Liver (tissue), 9 donors: ENCODE results near the gene KHK. TPM values are rescaled to one million over a fixed set of nuclear protein-coding genes. Genes with fewer than 3 reads are reported as not detected.

Experiments
- DNase-seq: peaks from one replicate; pipeline ENCODE4 v3.0.0-alpha.2; 2017; ENCODE audit warnings: low spot score
- H3K27ac ChIP-seq, 2 donors: one replicate each; pipeline ENCODE4 v1.7.0; 2013; ENCODE audit warnings: inconsistent platforms in 2 of 2, low read length in 2 of 2, control low read depth in 1 of 2, low read depth in 1 of 2, mild to moderate bottlenecking in 1 of 2
- H3K27me3 ChIP-seq, 4 donors: one replicate each; pipeline versions ENCODE4 v1.6.1 to v1.7.0; 2013; ENCODE audit warnings: low read length in 3 of 4, inconsistent platforms in 1 of 4, mild to moderate bottlenecking in 1 of 4, moderate library complexity in 1 of 4; ENCODE audit not compliant: control insufficient read depth in 4 of 4, insufficient read depth in 4 of 4
- H3K36me3 ChIP-seq, 4 donors: one replicate each; pipeline versions ENCODE4 v1.6.1 to v1.7.0; 2013; ENCODE audit warnings: low read length in 3 of 4, mild to moderate bottlenecking in 3 of 4, low read depth in 1 of 4, moderate library complexity in 1 of 4; ENCODE audit not compliant: control insufficient read depth in 4 of 4, insufficient read depth in 3 of 4
- H3K4me1 ChIP-seq, 4 donors: one replicate each; pipeline versions ENCODE4 v1.6.1 to v1.7.0; 2013; ENCODE audit warnings: low read length in 3 of 4, mild to moderate bottlenecking in 3 of 4, moderate library complexity in 1 of 4; ENCODE audit not compliant: control insufficient read depth in 4 of 4, insufficient read depth in 4 of 4
- H3K4me3 ChIP-seq, 3 donors: one replicate each; pipeline versions ENCODE4 v1.6.1 to v1.7.0; 2013; ENCODE audit warnings: low read length in 3 of 3, control low read depth in 1 of 3, low read depth in 1 of 3, mild to moderate bottlenecking in 1 of 3
- H3K9ac ChIP-seq, 2 donors: one replicate each; pipeline ENCODE4 v1.7.0; 2013; ENCODE audit warnings: low read length in 2 of 2, mild to moderate bottlenecking in 2 of 2, moderate library complexity in 2 of 2, control low read depth in 1 of 2, low read depth in 1 of 2
- H3K9me3 ChIP-seq, 4 donors: one replicate each; pipeline versions ENCODE4 v1.6.1 to v1.7.0; 2013; ENCODE audit warnings: low read length in 3 of 4; ENCODE audit not compliant: control insufficient read depth in 4 of 4
- ATF3 ChIP-seq: IDR thresholded peaks from 2 replicates; pipeline ENCODE4 v1.6.1; 2016; ENCODE audit warnings: antibody characterized with exemption
- CTCF ChIP-seq: fragments of 150-350 bp; IDR thresholded peaks from 2 replicates; pipeline ENCODE4 v1.5.1; 2017; ENCODE audit warnings: improper control_type of control experiment, low read depth, low read length; ENCODE audit not compliant: missing input control
- EGR1 ChIP-seq, 2 donors: IDR thresholded peaks; 2 replicates each; pipeline ENCODE4 v1.6.1; 2016 to 2018; ENCODE audit warnings: antibody characterized with exemption in 2 of 2, low read depth in 2 of 2
- FOXA1 ChIP-seq: IDR thresholded peaks from 2 replicates; pipeline ENCODE4 v1.6.1; 2016; ENCODE audit warnings: antibody characterized with exemption
- FOXA2 ChIP-seq: IDR thresholded peaks from 2 replicates; pipeline ENCODE4 v1.6.1; 2016; ENCODE audit warnings: antibody characterized with exemption
- GABPA ChIP-seq, 2 donors: IDR thresholded peaks in 1 of 2; conservative IDR thresholded peaks in 1 of 2; 2 replicates each; pipeline ENCODE4 v1.6.1; 2016; ENCODE audit warnings: antibody characterized with exemption in 2 of 2, mild to moderate bottlenecking in 1 of 2, moderate library complexity in 1 of 2
- HNF4A ChIP-seq, 2 donors: conservative IDR thresholded peaks; 2 replicates each; pipeline ENCODE4 v1.6.1; 2016; ENCODE audit warnings: antibody characterized with exemption in 2 of 2, mild to moderate bottlenecking in 2 of 2
- HNF4G ChIP-seq: IDR thresholded peaks from 2 replicates; pipeline ENCODE4 v1.6.1; 2016; ENCODE audit warnings: antibody characterized with exemption
- JUND ChIP-seq, 2 donors: IDR thresholded peaks; 2 replicates each; pipeline ENCODE4 v1.6.1; 2016; ENCODE audit warnings: antibody characterized with exemption in 2 of 2
- MAX ChIP-seq: IDR thresholded peaks from 2 replicates; pipeline ENCODE4 v1.6.1; 2016; ENCODE audit warnings: antibody characterized with exemption
- RAD21 ChIP-seq, 2 donors: IDR thresholded peaks; 2 replicates each; pipeline ENCODE4 v1.6.1; 2016; ENCODE audit warnings: antibody characterized with exemption in 2 of 2, mild to moderate bottlenecking in 2 of 2
- RXRA ChIP-seq, 2 donors: IDR thresholded peaks; 2 replicates each; pipeline ENCODE4 v1.6.1; 2017 to 2018; ENCODE audit warnings: antibody characterized with exemption in 2 of 2, mild to moderate bottlenecking in 1 of 2
- SP1 ChIP-seq: IDR thresholded peaks from 2 replicates; pipeline ENCODE4 v1.6.1; 2018; ENCODE audit warnings: antibody characterized with exemption, mild to moderate bottlenecking
- TAF1 ChIP-seq: conservative IDR thresholded peaks from 2 replicates; pipeline ENCODE4 v1.6.1; 2016; ENCODE audit warnings: antibody characterized with exemption, mild to moderate bottlenecking
- YY1 ChIP-seq: IDR thresholded peaks from 2 replicates; pipeline ENCODE4 v1.6.1; 2016; ENCODE audit warnings: antibody characterized with exemption, mild to moderate bottlenecking
- ZBTB33 ChIP-seq: IDR thresholded peaks from 2 replicates; pipeline ENCODE4 v1.6.1; 2016; ENCODE audit warnings: antibody characterized with exemption
- WGBS: extraction: QIAGEN DNeasy Blood & Tissue Kit; methylation state at CpG from one replicate; pipeline ENCODE4 v1.1.7; 2013; 5-methylcytosine and 5-hydroxymethylcytosine counted together
- polyA plus RNA-seq, 2 donors: library from polyadenylated mRNA; stranded (reverse) in 1 of 2; unstranded in 1 of 2; fragments of 200-250 nt in 1 of 2; fragments of >200 nt in 1 of 2; fragmentation: Nextera tagmentation in 1 of 2; extraction: Ambion mirVana in 1 of 2; gene quantifications; one replicate each; pipeline versions ENCODE4 v1.2.1 to v1.2.3, GENCODE V29; 2013 to 2015
- total RNA-seq, 2 donors: library from RNA; depleted of rRNA; stranded (reverse); fragments of >200 nt; gene quantifications; one replicate each; pipeline ENCODE4 v1.2.3, GENCODE V29; 2014
- donor health status: healthy.
- donor health status: healthy.
- donor health status: healthy.
- donor health status: healthy.
- donor health status: healthy.

The KHK gene
- total and polyA plus RNA-seq, 4 donors = 26.1 to 462 (median 188) TPM

- Histone ChIP-seq H3K9ac (no peak overlapping the region), H3K4me1 (peaks cover 3 to 12% (median 10%) of the 10 kb centered on the region in 4 donors), H3K9me3 (no peaks in the 10 kb centered on the region), H3K36me3 (peaks cover 10 to 20% (median 16%) of the 10 kb centered on the region in 4 donors), H3K27ac (no peak overlapping the region), H3K4me3 (no peak overlapping the region), H3K27me3 (no peaks in the 10 kb centered on the region)
- WGBS = 91% methylated on average over 12 of the region's 12 CpGs
- no peak for DNase-seq
- TF ChIP-seq HNF4A (conservative IDR thresholded peaks at IDR 0.05) (no peak), SP1 (no peak), HNF4G (no peak), RXRA (IDR thresholded peaks at IDR 0.05) (no peak), EGR1 (IDR thresholded peaks at IDR 0.05; ENCODE audit: low read depth in 2 of 2) (no peak), TAF1 (no peak), ATF3 (no peak), FOXA1 (no peak), RAD21 (IDR thresholded peaks at IDR 0.05) (no peak)
Measured at GRCh38 chr2:27135478-27135955, 48.9 kb downstream of the KHK start.

GRCh38 chr2:27136751-27137150 lies 50.2 kb downstream of the KHK start:
- WGBS = 97% methylated on average over 7 of the region's 7 CpGs
- no peak for TF ChIP-seq EGR1 (IDR thresholded peaks at IDR 0.05; ENCODE audit: low read depth in 2 of 2)
- TF ChIP-seq RAD21 (IDR thresholded peaks at IDR 0.05) = no peak
- no peak for TF ChIP-seq CTCF
- no peak for TF ChIP-seq SP1
- TF ChIP-seq JUND (IDR thresholded peaks at IDR 0.05) = no peak
- TF ChIP-seq FOXA1 = no peak
- TF ChIP-seq HNF4G = no peak
- no peak for TF ChIP-seq GABPA (IDR thresholded peaks at IDR 0.05 in 1 of 2, conservative IDR thresholded peaks at IDR 0.05 in 1 of 2)
- no peak for TF ChIP-seq RXRA (IDR thresholded peaks at IDR 0.05)
- no peak for TF ChIP-seq FOXA2
- no peak for TF ChIP-seq HNF4A (conservative IDR thresholded peaks at IDR 0.05)
- TF ChIP-seq MAX = no peak
- no peak for TF ChIP-seq TAF1
- no peak for TF ChIP-seq YY1
- no peak for TF ChIP-seq ZBTB33
- TF ChIP-seq ATF3 = no peak
- Histone ChIP-seq H3K4me1 (peaks cover 3 to 12% (median 10%) of the 10 kb centered on the region in 4 donors), H3K27ac (no peak overlapping the region), H3K4me3 (no peak overlapping the region), H3K9me3 (no peaks in the 10 kb centered on the region), H3K27me3 (no peaks in the 10 kb centered on the region), H3K36me3 (peaks cover 2 to 10% (median 8%) of the 10 kb centered on the region in 4 donors), H3K9ac (no peak overlapping the region)
- DNase-seq = no peak
